Measurements from ENCODE around the gene FBP1. TPM values are rescaled to one million over a fixed set of nuclear protein-coding genes. Genes with fewer than 3 reads are reported as not detected.

Gene FBP1
- total RNA-seq, 1 donor from 2014 or later: 5.3 TPM

- Mint-ChIP-seq H3K4me3 (no peak overlapping the region), H3K9me3 (no peaks in the 10 kb centered on the region), H3K36me3 (no peaks in the 10 kb centered on the region), H3K27me3 (ENCODE audit: low read depth) (peaks cover 2% of the 10 kb centered on the region), H3K27ac (no peak overlapping the region), H3K4me1 (no peaks in the 10 kb centered on the region)
- TF ChIP-seq CTCF (IDR thresholded peaks at IDR 0.05; ENCODE audit: unreplicated experiment): no peak
- no peak for DNase-seq (ENCODE audit: low spot score in 2 of 2, unreplicated experiment in 2 of 2)
Observed at GRCh38 chr9:94645901-94646300, 6.6 kb upstream of the FBP1 start.

- Mint-ChIP-seq H3K9me3 (no peaks in the 10 kb centered on the region), H3K36me3 (no peaks in the 10 kb centered on the region), H3K4me3 (no peak overlapping the region), H3K4me1 (peaks cover 5% of the 10 kb centered on the region), H3K27me3 (ENCODE audit: low read depth) (peaks cover 15% of the 10 kb centered on the region), H3K27ac (no peak overlapping the region)
- no peak for DNase-seq (ENCODE audit: low spot score in 2 of 2, unreplicated experiment in 2 of 2)
- no peak for TF ChIP-seq CTCF (IDR thresholded peaks at IDR 0.05; ENCODE audit: unreplicated experiment)
Observed at GRCh38 chr9:94644543-94644942, 5.2 kb upstream of the FBP1 start.

- DNase-seq (ENCODE audit: low spot score in 2 of 2, unreplicated experiment in 2 of 2): no peak
- Mint-ChIP-seq H3K36me3 (no peaks in the 10 kb centered on the region), H3K27ac (no peak overlapping the region), H3K9me3 (no peaks in the 10 kb centered on the region), H3K4me1 (peaks cover 10% of the 10 kb centered on the region), H3K27me3 (ENCODE audit: low read depth) (peaks cover 22% of the 10 kb centered on the region), H3K4me3 (no peak overlapping the region)
- no peak for TF ChIP-seq CTCF (IDR thresholded peaks at IDR 0.05; ENCODE audit: unreplicated experiment)
Observed at GRCh38 chr9:94643741-94644140, 4.4 kb upstream of the FBP1 start.

GRCh38 chr9:94643176-94643575 lies 3.9 kb upstream of the FBP1 start:
- no peak overlapping the region for H3K4me3 Mint-ChIP-seq
- TF ChIP-seq CTCF (IDR thresholded peaks at IDR 0.05; ENCODE audit: unreplicated experiment): no peak
- no peak overlapping the region for H3K27ac Mint-ChIP-seq
- H3K36me3 Mint-ChIP-seq: no peaks in the 10 kb centered on the region
- no peaks in the 10 kb centered on the region for H3K9me3 Mint-ChIP-seq
- DNase-seq (ENCODE audit: low spot score in 2 of 2, unreplicated experiment in 2 of 2): no peak
- H3K27me3 Mint-ChIP-seq (ENCODE audit: low read depth): peaks cover 27% of the 10 kb centered on the region
- H3K4me1 Mint-ChIP-seq: peaks cover 13% of the 10 kb centered on the region

- no peaks in the 10 kb centered on the region for H3K36me3 Mint-ChIP-seq
Observed at GRCh38 chr9:94642501-94642900, 3.2 kb upstream of the FBP1 start.

More at GRCh38 chr9:94642501-94642900, 3.2 kb upstream of the FBP1 start:
- Mint-ChIP-seq H3K4me3 (no peak overlapping the region), H3K27me3 (ENCODE audit: low read depth) (peaks cover 34% of the 10 kb centered on the region), H3K27ac (no peak overlapping the region), H3K4me1 (peaks cover 13% of the 10 kb centered on the region), H3K9me3 (no peaks in the 10 kb centered on the region)
- no peak for TF ChIP-seq CTCF (IDR thresholded peaks at IDR 0.05; ENCODE audit: unreplicated experiment)
- DNase-seq (ENCODE audit: low spot score in 2 of 2, unreplicated experiment in 2 of 2): no peak

Data from mesothelial cell of epicardium (in vitro differentiated cells).